KMS-11 (cell line): Measurements from ENCODE around the gene CD79A.

Experiments
- H2AFZ ChIP-seq: fragments of 200-600 bp; sonication (generic); 2 replicates; pipeline ENCODE4 v1.6.1; 2016; ENCODE audit warnings: antibody characterized with exemption, mixed run types, low read depth
- H3K27ac ChIP-seq: fragments of 200-600 bp; sonication (generic); 2 replicates; pipeline ENCODE4 v1.6.1; 2016; ENCODE audit warnings: mild to moderate bottlenecking, mixed run types
- H3K27me3 ChIP-seq: fragments of 200-600 bp; sonication (generic); 2 replicates; pipeline ENCODE4 v1.6.1; 2017; ENCODE audit warnings: mild to moderate bottlenecking, low read depth, mixed run types, moderate library complexity; ENCODE audit not compliant: insufficient read depth
- H3K36me3 ChIP-seq: fragments of 200-600 bp; sonication (generic); 2 replicates; pipeline ENCODE4 v1.6.1; 2017; ENCODE audit warnings: mild to moderate bottlenecking, mixed run types; ENCODE audit not compliant: insufficient read depth
- H3K4me1 ChIP-seq: fragments of 200-600 bp; sonication (generic); 2 replicates; pipeline ENCODE4 v1.6.1; 2016; ENCODE audit warnings: mild to moderate bottlenecking, low read depth, mixed run types; ENCODE audit not compliant: poor library complexity, severe bottlenecking
- H3K4me2 ChIP-seq: fragments of 200-600 bp; sonication (generic); 2 replicates; pipeline ENCODE4 v1.7.0; 2016; ENCODE audit warnings: mild to moderate bottlenecking, mixed run types
- H3K4me3 ChIP-seq: fragments of 200-600 bp; sonication (generic); IDR thresholded peaks from 2 replicates; pipeline ENCODE4 v1.6.1; 2017; ENCODE audit warnings: low read depth, low read length, mixed read lengths; ENCODE audit not compliant: insufficient read depth
- H3K79me2 ChIP-seq: fragments of 200-600 bp; sonication (generic); 2 replicates; pipeline ENCODE4 v1.6.1; 2016; ENCODE audit warnings: low read depth, mixed run types; ENCODE audit not compliant: insufficient read depth
- H3K9ac ChIP-seq: fragments of 200-600 bp; sonication (generic); 2 replicates; pipeline ENCODE4 v1.6.1; 2016; ENCODE audit warnings: mild to moderate bottlenecking, mixed run types
- H4K20me1 ChIP-seq: fragments of 200-600 bp; sonication (generic); 2 replicates; pipeline ENCODE4 v1.6.1; 2016; ENCODE audit warnings: mild to moderate bottlenecking, mixed run types; ENCODE audit not compliant: insufficient read depth
- CTCF ChIP-seq: fragments of 200-600 bp; sonication (generic); conservative IDR thresholded peaks from 2 replicates; pipeline ENCODE4 v1.6.1; 2017; ENCODE audit warnings: low read depth, mild to moderate bottlenecking, antibody characterized with exemption, low read length, moderate library complexity, mixed read lengths

The CD79A gene

GRCh38 chr19:41893899-41894298 lies 16.8 kb downstream of the CD79A start:
- no peaks in the 10 kb centered on the region for H3K4me1 ChIP-seq
- H2AFZ ChIP-seq: no peak overlapping the region
- H3K9ac ChIP-seq: no peak overlapping the region
- no peaks in the 10 kb centered on the region for H4K20me1 ChIP-seq
- H3K4me3 ChIP-seq: no peak overlapping the region
- H3K4me2 ChIP-seq: no peak overlapping the region
- no peak for TF ChIP-seq CTCF
- no peaks in the 10 kb centered on the region for H3K27me3 ChIP-seq
- no peaks in the 10 kb centered on the region for H3K79me2 ChIP-seq
- no peak overlapping the region for H3K27ac ChIP-seq
- H3K36me3 ChIP-seq: no peaks in the 10 kb centered on the region

- Histone ChIP-seq H3K4me3 (no peak overlapping the region), H3K79me2 (no peaks in the 10 kb centered on the region), H3K4me2 (no peak overlapping the region), H3K9ac (no peak overlapping the region), H3K4me1 (no peaks in the 10 kb centered on the region), H2AFZ (no peak overlapping the region), H3K36me3 (no peaks in the 10 kb centered on the region), H3K27ac (no peak overlapping the region), H3K27me3 (no peaks in the 10 kb centered on the region), H4K20me1 (no peaks in the 10 kb centered on the region)
- no peak for TF ChIP-seq CTCF
Observed at GRCh38 chr19:41894350-41894749, 17.3 kb downstream of the CD79A start.

- H4K20me1 ChIP-seq: no peaks in the 10 kb centered on the region
- no peaks in the 10 kb centered on the region; the same call in 1 of the 2 replicates for H3K36me3 ChIP-seq
- no peak overlapping the region for H3K4me3 ChIP-seq
- H2AFZ ChIP-seq: no peak overlapping the region
- no peak overlapping the region for H3K27ac ChIP-seq
- no peaks in the 10 kb centered on the region for H3K27me3 ChIP-seq
- peak; percentile 50 for TF ChIP-seq CTCF
- H3K4me1 ChIP-seq: no peaks in the 10 kb centered on the region
- H3K9ac ChIP-seq: no peak overlapping the region
- H3K79me2 ChIP-seq: no peaks in the 10 kb centered on the region
- no peak overlapping the region for H3K4me2 ChIP-seq
Observed at GRCh38 chr19:41895745-41896580, 18.9 kb downstream of the CD79A start.

GRCh38 chr19:41896581-41896942 lies 19.5 kb downstream of the CD79A start:
- Histone ChIP-seq H3K4me1 (no peaks in the 10 kb centered on the region), H3K27me3 (no peaks in the 10 kb centered on the region), H3K36me3 (no peaks in the 10 kb centered on the region; the same call in 1 of the 2 replicates), H4K20me1 (no peaks in the 10 kb centered on the region), H3K79me2 (no peaks in the 10 kb centered on the region), H2AFZ (no peak overlapping the region), H3K27ac (no peak overlapping the region), H3K9ac (no peak overlapping the region), H3K4me2 (no peak overlapping the region), H3K4me3 (no peak overlapping the region)
- TF ChIP-seq CTCF: no peak
